ENCODE results near the gene PTPRN2. TPM values are rescaled to one million over a fixed set of nuclear protein-coding genes. Genes with fewer than 3 reads are reported as not detected.

PTPRN2 gene
- polyA plus RNA-seq, 1 of the 3 experiments (the other 2 are of a cell fraction) = 4.0 TPM

DNA sequence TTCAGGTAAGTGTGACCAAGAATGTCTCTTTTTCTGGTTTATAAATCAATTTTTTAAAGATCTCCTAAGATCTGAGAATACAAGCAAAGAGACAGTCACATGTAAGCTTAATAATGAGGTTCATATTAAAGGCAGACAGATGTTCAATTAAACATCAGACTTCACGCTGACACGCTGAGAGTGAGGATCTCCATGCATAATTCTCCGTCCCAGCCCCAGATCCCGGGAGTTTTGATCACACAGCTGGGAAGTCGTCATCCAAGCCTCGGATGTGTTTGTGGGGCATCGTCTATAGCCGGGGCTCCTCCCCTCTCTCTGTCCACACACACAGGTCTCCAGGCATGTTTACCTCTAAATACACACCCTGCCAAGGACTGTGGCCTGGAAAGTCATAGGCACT, 223.2 kb downstream of the PTPRN2 start:
- no peaks in the 10 kb centered on the region for H3K79me2 ChIP-seq (ENCODE audit: insufficient read depth)
- no peak overlapping the region for H3K27ac ChIP-seq (ENCODE audit: low read depth in 2 of 2, low read length in 1 of 2)
- peaks cover 0 to 22% of the 10 kb centered on the region in 2 experiments; a peak in 1 of 4 replicates for H3K4me1 ChIP-seq (ENCODE audit: control insufficient read depth in 1 of 2, insufficient read depth in 2 of 2, low read depth in 1 of 2, low read length in 1 of 2)
- CTCF ChIA-PET = no interaction called here
- POLR2A ChIA-PET = no interaction called here
- H4K20me1 ChIP-seq (ENCODE audit: insufficient read depth) = no peaks in the 10 kb centered on the region
- no peak overlapping the region for H3K9ac ChIP-seq
- no peak overlapping the region for H3K4me3 ChIP-seq (ENCODE audit: low read depth in 2 of 2, low read length in 1 of 2)
- TF ChIP-seq, protein P1, sequence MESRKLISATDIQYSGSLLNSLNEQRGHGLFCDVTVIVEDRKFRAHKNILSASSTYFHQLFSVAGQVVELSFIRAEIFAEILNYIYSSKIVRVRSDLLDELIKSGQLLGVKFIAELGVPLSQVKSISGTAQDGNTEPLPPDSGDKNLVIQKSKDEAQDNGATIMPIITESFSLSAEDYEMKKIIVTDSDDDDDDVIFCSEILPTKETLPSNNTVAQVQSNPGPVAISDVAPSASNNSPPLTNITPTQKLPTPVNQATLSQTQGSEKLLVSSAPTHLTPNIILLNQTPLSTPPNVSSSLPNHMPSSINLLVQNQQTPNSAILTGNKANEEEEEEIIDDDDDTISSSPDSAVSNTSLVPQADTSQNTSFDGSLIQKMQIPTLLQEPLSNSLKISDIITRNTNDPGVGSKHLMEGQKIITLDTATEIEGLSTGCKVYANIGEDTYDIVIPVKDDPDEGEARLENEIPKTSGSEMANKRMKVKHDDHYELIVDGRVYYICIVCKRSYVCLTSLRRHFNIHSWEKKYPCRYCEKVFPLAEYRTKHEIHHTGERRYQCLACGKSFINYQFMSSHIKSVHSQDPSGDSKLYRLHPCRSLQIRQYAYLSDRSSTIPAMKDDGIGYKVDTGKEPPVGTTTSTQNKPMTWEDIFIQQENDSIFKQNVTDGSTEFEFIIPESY (IDR thresholded peaks at IDR 0.05; ENCODE audit: borderline replicate concordance, low read depth) = no peak
- TF ChIP-seq TEAD4 (IDR thresholded peaks at IDR 0.05; ENCODE audit: borderline replicate concordance, insufficient read depth) = no peak
- TF ChIP-seq RAD21 (IDR thresholded peaks at IDR 0.05; ENCODE audit: low read length) = no peak
- TF ChIP-seq, protein P2, sequence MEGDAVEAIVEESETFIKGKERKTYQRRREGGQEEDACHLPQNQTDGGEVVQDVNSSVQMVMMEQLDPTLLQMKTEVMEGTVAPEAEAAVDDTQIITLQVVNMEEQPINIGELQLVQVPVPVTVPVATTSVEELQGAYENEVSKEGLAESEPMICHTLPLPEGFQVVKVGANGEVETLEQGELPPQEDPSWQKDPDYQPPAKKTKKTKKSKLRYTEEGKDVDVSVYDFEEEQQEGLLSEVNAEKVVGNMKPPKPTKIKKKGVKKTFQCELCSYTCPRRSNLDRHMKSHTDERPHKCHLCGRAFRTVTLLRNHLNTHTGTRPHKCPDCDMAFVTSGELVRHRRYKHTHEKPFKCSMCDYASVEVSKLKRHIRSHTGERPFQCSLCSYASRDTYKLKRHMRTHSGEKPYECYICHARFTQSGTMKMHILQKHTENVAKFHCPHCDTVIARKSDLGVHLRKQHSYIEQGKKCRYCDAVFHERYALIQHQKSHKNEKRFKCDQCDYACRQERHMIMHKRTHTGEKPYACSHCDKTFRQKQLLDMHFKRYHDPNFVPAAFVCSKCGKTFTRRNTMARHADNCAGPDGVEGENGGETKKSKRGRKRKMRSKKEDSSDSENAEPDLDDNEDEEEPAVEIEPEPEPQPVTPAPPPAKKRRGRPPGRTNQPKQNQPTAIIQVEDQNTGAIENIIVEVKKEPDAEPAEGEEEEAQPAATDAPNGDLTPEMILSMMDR (IDR thresholded peaks at IDR 0.05) = no peak
- TF ChIP-seq MEF2A (IDR thresholded peaks at IDR 0.05; ENCODE audit: borderline replicate concordance, low read depth) = no peak
- TF ChIP-seq GABPA (IDR thresholded peaks at IDR 0.05; ENCODE audit: low read depth) = no peak
- no peak for TF ChIP-seq FOXM1 (IDR thresholded peaks at IDR 0.05; ENCODE audit: low read depth)
- no peak for TF ChIP-seq GATA2 (CRISPR knock-in tag; IDR thresholded peaks at IDR 0.05)
- TF ChIP-seq SIN3A (IDR thresholded peaks at IDR 0.05; ENCODE audit: borderline replicate concordance, low read depth, low read length) = no peak
- TF ChIP-seq, protein P3, sequence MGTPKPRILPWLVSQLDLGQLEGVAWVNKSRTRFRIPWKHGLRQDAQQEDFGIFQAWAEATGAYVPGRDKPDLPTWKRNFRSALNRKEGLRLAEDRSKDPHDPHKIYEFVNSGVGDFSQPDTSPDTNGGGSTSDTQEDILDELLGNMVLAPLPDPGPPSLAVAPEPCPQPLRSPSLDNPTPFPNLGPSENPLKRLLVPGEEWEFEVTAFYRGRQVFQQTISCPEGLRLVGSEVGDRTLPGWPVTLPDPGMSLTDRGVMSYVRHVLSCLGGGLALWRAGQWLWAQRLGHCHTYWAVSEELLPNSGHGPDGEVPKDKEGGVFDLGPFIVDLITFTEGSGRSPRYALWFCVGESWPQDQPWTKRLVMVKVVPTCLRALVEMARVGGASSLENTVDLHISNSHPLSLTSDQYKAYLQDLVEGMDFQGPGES (IDR thresholded peaks at IDR 0.05; ENCODE audit: low read depth, low read length) = no peak
- no peak for TF ChIP-seq SMC3 (IDR thresholded peaks at IDR 0.05; ENCODE audit: low read depth, low read length)
- 50% methylated on average over 8 of the region's 8 CpGs for WGBS (ENCODE audit: low lambda C conversion rate)
- no peak overlapping the region for H2AFZ ChIP-seq (ENCODE audit: low read depth)
- no peak overlapping the region for H3K4me2 ChIP-seq
- DNase-seq = no peak
- H3K27me3 ChIP-seq (ENCODE audit: insufficient read depth) = no peaks in the 10 kb centered on the region
- H3K36me3 ChIP-seq (replicated peaks in 1 of 2; ENCODE audit: control insufficient read depth in 1 of 2, insufficient read depth in 2 of 2, low read length in 1 of 2) = no peaks in the 10 kb centered on the region
- no peaks in the 10 kb centered on the region; the same call in 1 of the 2 replicates for H3K9me3 ChIP-seq
- no peaks in the 10 kb centered on the region for H3F3A ChIP-seq (replicated peaks; ENCODE audit: insufficient read depth)
- H3K9me2 ChIP-seq = no peaks in the 10 kb centered on the region
